T-helper 1 cell (primary cell): ENCODE data around the gene MTMR12.
"Not testable (repeated sequence)": the region's sequence is repeated elsewhere in the genome, so short reads cannot be mapped to it uniquely, and the experiment has no call there.

Source experiments
- DNase-seq, 5 donors: peaks; one replicate each; pipeline ENCODE4 v3.0.0-alpha.2; 2012 to 2020

The MTMR12 gene

GRCh38 chr5:32295966-32296772, 16.6 kb downstream of the MTMR12 start:
- not testable (repeated sequence) for DNase-seq

GRCh38 chr5:32291591-32291990, 21.1 kb downstream of the MTMR12 start:
- DNase-seq: no peak

GRCh38 chr5:32290922-32291321, 21.8 kb downstream of the MTMR12 start:
- DNase-seq: no peak

GRCh38 chr5:32290501-32290900, 22.2 kb downstream of the MTMR12 start:
- DNase-seq: not testable (repeated sequence)

GRCh38 chr5:32289986-32290385, 22.8 kb downstream of the MTMR12 start:
- DNase-seq: not testable (repeated sequence)

- DNase-seq: not testable (repeated sequence)
These were observed 24.6 kb downstream of the MTMR12 start for GRCh38 chr5:32288135-32288534.

GRCh38 chr5:32287525-32287924, 25.2 kb downstream of the MTMR12 start:
- not testable (repeated sequence) for DNase-seq

GRCh38 chr5:32285510-32286138, 27.1 kb downstream of the MTMR12 start:
- DNase-seq: no peak

GRCh38 chr5:32283539-32284377, 29.0 kb downstream of the MTMR12 start:
- peak in 1 of 5 donors; percentile 51 for DNase-seq

GRCh38 chr5:32283061-32283460, 29.7 kb downstream of the MTMR12 start:
- no peak for DNase-seq

GRCh38 chr5:32282633-32283032, 30.1 kb downstream of the MTMR12 start:
- no peak for DNase-seq

- DNase-seq: not testable (repeated sequence)
These were observed 31.2 kb downstream of the MTMR12 start for GRCh38 chr5:32281378-32282133.

GRCh38 chr5:32280656-32281081, 32.1 kb downstream of the MTMR12 start:
- DNase-seq: peak in 1 of 5 donors; percentile 84

- DNase-seq: no peak
These were observed 33.0 kb downstream of the MTMR12 start for GRCh38 chr5:32279786-32280185.

- DNase-seq: no peak
These were observed 33.5 kb downstream of the MTMR12 start for GRCh38 chr5:32279223-32279622.

- DNase-seq: peak in 1 of 5 donors; percentile 37
These were observed 34.3 kb downstream of the MTMR12 start for GRCh38 chr5:32278406-32278805.

- no peak for DNase-seq
These were observed 34.9 kb downstream of the MTMR12 start for GRCh38 chr5:32277798-32278197.

GRCh38 chr5:32276173-32276853, 36.4 kb downstream of the MTMR12 start:
- DNase-seq: peak in 1 of 5 donors; percentile 74

GRCh38 chr5:32275396-32275741, 37.4 kb downstream of the MTMR12 start:
- DNase-seq: no peak

- DNase-seq: no peak
These were observed 38.0 kb downstream of the MTMR12 start for GRCh38 chr5:32274548-32275395.

GRCh38 chr5:32273821-32274220, 38.9 kb downstream of the MTMR12 start:
- DNase-seq: no peak
